Panc1 (cell line): ENCODE measurements around the gene NPB. TPM values are rescaled to one million over a fixed set of nuclear protein-coding genes. Genes with fewer than 3 reads are reported as not detected.
A peak's percentile ranks its signal among the peaks of the same experiment; 100 is the strongest.

Source experiments
- ATAC-seq: fragments of 200-7000 bp; cut with Tn5 transposase; 2 replicates; pipeline ENCODE4 v1.9.1; 2020; ENCODE audit warnings: mild to moderate bottlenecking, moderate library complexity
- BruUV-seq: library from RNA; stranded (reverse); fragments of 400-500 nt; replicated peaks from 2 replicates; lab custom pipeline; 2021; lab: Mats Ljungman, UMichigan
- CTCF ChIA-PET: fragments of 300-600 bp; sonication (Branson Sonifier 250); formaldehyde crosslinking; loops from one replicate; lab custom pipeline; 2022; ENCODE audit warnings: antibody characterized with exemption; lab: Charles Lee
- POLR2A ChIA-PET: fragments of 300-600 bp; sonication (Branson Sonifier 250); formaldehyde crosslinking; loops from one replicate; lab custom pipeline; 2022; ENCODE audit warnings: antibody characterized with exemption; lab: Charles Lee
- DNase-seq: peaks from one replicate; pipeline ENCODE4 v3.0.0-alpha.2; 2010; ENCODE audit warnings: low read depth, low spot score
- H3K27ac ChIP-seq: 2 replicates; pipeline ENCODE4 v1.5.1; 2011; ENCODE audit warnings: mild to moderate bottlenecking, low read length, inconsistent platforms
- H3K27me3 ChIP-seq: fragments of 200-500 bp; sonication (Bioruptor generic); 2 replicates; pipeline ENCODE4 v1.6.0; 2014; ENCODE audit warnings: low read length, inconsistent platforms; ENCODE audit not compliant: control insufficient read depth, insufficient read depth
- H3K36me3 ChIP-seq: fragments of 200-500 bp; sonication (Bioruptor generic); 2 replicates; pipeline ENCODE4 v1.5.1; 2014; ENCODE audit warnings: inconsistent platforms, mild to moderate bottlenecking, low read length, moderate library complexity; ENCODE audit not compliant: control insufficient read depth, insufficient read depth
- H3K4me1 ChIP-seq: 2 replicates; pipeline ENCODE4 v1.5.1; 2011; ENCODE audit warnings: inconsistent platforms, mild to moderate bottlenecking, low read length, moderate library complexity; ENCODE audit not compliant: control insufficient read depth, insufficient read depth
- H3K4me3 ChIP-seq, 2 experiments: 2 replicates each; pipeline ENCODE4 v1.5.1; 2011 to 2012; ENCODE audit warnings: low read depth in 2 of 2, low read length in 2 of 2, mild to moderate bottlenecking in 2 of 2, inconsistent platforms in 1 of 2, moderate library complexity in 1 of 2
- H3K9me3 ChIP-seq: fragments of 200-500 bp; sonication (Bioruptor generic); 2 replicates; pipeline ENCODE4 v1.5.1; 2014; ENCODE audit warnings: low read depth, mild to moderate bottlenecking, inconsistent platforms, low read length, moderate library complexity; ENCODE audit not compliant: control insufficient read depth, insufficient read depth
- POLR2AphosphoS5 ChIP-seq: IDR thresholded peaks from 2 replicates; pipeline ENCODE4 v1.6.1; 2012; ENCODE audit warnings: mild to moderate bottlenecking, low read depth, low read length, moderate library complexity
- REST ChIP-seq, 2 experiments: IDR thresholded peaks; 2 replicates each; pipeline ENCODE4 v1.6.1; 2011 to 2012; ENCODE audit warnings: low read depth in 2 of 2, control low read depth in 1 of 2, low read length in 1 of 2, mild to moderate bottlenecking in 1 of 2, moderate library complexity in 1 of 2; ENCODE audit not compliant: insufficient read depth in 1 of 2
- SIN3A ChIP-seq: IDR thresholded peaks from 2 replicates; pipeline ENCODE4 v1.6.1; 2012; ENCODE audit warnings: low read depth, mild to moderate bottlenecking, low read length, moderate library complexity, borderline replicate concordance; ENCODE audit not compliant: insufficient read depth
- TCF7L2 ChIP-seq: IDR thresholded peaks from 2 replicates; pipeline ENCODE4 v1.6.1; 2011; ENCODE audit warnings: mild to moderate bottlenecking, low read depth, low read length, inconsistent platforms
- in situ Hi-C: cut with HindIII; loops from 2 replicates; pipeline ENCODE4 v1.10.0; 2016; ENCODE audit warnings: low sequenced_read_pairs, low pct_unique_long_range_greater_than_20kb
- intact Hi-C: fragments of 100-400 bp; cut with micrococcal nuclease; formaldehyde crosslinking; loops from one replicate; pipeline ENCODE4 v1.10.0; 2022; ENCODE audit not compliant: unreplicated experiment
- total RNA-seq: library from RNA; stranded (reverse); gene quantifications from one replicate; pipeline ENCODE4 v1.2.1, GENCODE V29; 2021; ENCODE audit not compliant: unreplicated experiment

The NPB gene
- total RNA-seq, 1 experiment from 2014 or later: 3.9 TPM

GRCh38 chr17:81925860-81926450, 23.9 kb downstream of the NPB start:
- intact Hi-C loops: no loop called here
- POLR2A ChIA-PET: interaction anchor here (0.6 to 0.8 kb wide), 5 partner anchors 9 to 531 kb away, joined by 3 to 7 read pairs (median 3); partner anchors contain the start of gene BAHCC1
- no TSS peak for BruUV-seq
- Histone ChIP-seq H3K27ac (peak overlapping the region; percentile 86), H3K4me1 (peaks cover 48% of the 10 kb centered on the region), H3K9me3 (no peaks in the 10 kb centered on the region), H3K36me3 (peaks cover 2% of the 10 kb centered on the region; the same call in 1 of the 2 replicates), H3K27me3 (no peaks in the 10 kb centered on the region), H3K4me3 (peak overlapping the region; percentile 61 to 82)
- CTCF ChIA-PET: interaction anchor here (0.8 kb wide), 1 partner anchor 28 kb away, joined by 6 read pairs; no protein-coding TSS in a partner anchor
- ATAC-seq: no peak
- TF ChIP-seq TCF7L2 (no peak), POLR2AphosphoS5 (peak; percentile 18; the same call in 1 of the 2 replicates), REST (IDR thresholded peaks at IDR 0.05; ENCODE audit: insufficient read depth in 1 of 2, low read depth in 2 of 2, low read length in 1 of 2) (0 out of 4 replicates have a peak, but pooled peaks of 1 of the 2 experiments have one; percentile 37)
- in situ Hi-C loops: no loop called here
- no peak for DNase-seq

DNA sequence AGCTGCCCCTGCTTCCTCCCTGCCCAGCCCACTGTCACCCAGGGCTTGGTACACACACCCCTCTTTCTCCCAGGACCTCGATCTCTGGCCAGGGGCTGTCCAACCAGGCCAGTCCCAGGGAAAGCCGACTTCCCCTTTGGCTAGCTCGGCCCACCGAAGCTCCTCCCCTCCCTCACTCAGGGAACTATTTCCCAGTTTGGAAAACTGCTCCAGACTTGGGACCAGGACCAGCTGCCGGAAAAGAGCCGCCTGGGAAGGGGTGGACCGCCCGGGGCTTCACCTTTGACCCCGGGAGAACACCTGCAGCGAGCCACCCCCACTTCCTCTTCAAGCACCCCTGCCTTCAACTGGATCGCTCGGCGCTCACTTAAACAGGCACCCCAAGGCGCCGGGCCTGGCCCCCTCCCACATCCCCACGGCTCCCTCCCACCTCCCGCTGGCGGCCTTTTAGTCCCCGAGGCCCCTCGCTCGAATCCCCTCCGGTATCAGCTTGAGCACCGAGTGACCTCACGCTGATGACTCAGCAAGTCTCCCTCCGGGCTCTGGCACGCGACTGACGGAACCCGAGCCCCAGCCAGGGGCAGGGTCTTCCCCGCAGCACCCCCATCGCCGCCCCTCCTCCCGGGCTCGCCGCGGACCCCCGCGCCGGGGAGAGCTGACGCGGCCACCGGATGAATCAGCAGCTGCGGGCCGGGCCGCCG, 24.6 kb downstream of the NPB start:
- intact Hi-C loops: no loop called here
- H3K27me3 ChIP-seq: no peaks in the 10 kb centered on the region
- no peaks in the 10 kb centered on the region; the same call in 1 of the 2 replicates for H3K36me3 ChIP-seq
- ChIA-PET POLR2A (interaction anchor here (0.6 to 0.8 kb wide), 4 partner anchors 10 to 532 kb away, joined by 3 to 7 read pairs (median 3); partner anchors contain the start of gene BAHCC1), CTCF (interaction anchor here (0.8 kb wide), 1 partner anchor 28 kb away, joined by 6 read pairs; no protein-coding TSS in a partner anchor)
- BruUV-seq: TSS peak; percentile 60
- H3K4me1 ChIP-seq: peaks cover 43% of the 10 kb centered on the region
- ATAC-seq: peak; percentile 59
- peak overlapping the region; percentile 61 to 82 for H3K4me3 ChIP-seq
- H3K27ac ChIP-seq: peak overlapping the region; percentile 86
- in situ Hi-C loops: no loop called here
- peak; percentile 73; the same call in 1 of the 2 replicates for TF ChIP-seq SIN3A
- TF ChIP-seq REST (IDR thresholded peaks at IDR 0.05; ENCODE audit: insufficient read depth in 1 of 2, low read depth in 2 of 2, low read length in 1 of 2): no peak
- no peaks in the 10 kb centered on the region for H3K9me3 ChIP-seq
- no peak for DNase-seq
